Measurements from ENCODE around the gene MXRA7.

Gene MXRA7

DNA sequence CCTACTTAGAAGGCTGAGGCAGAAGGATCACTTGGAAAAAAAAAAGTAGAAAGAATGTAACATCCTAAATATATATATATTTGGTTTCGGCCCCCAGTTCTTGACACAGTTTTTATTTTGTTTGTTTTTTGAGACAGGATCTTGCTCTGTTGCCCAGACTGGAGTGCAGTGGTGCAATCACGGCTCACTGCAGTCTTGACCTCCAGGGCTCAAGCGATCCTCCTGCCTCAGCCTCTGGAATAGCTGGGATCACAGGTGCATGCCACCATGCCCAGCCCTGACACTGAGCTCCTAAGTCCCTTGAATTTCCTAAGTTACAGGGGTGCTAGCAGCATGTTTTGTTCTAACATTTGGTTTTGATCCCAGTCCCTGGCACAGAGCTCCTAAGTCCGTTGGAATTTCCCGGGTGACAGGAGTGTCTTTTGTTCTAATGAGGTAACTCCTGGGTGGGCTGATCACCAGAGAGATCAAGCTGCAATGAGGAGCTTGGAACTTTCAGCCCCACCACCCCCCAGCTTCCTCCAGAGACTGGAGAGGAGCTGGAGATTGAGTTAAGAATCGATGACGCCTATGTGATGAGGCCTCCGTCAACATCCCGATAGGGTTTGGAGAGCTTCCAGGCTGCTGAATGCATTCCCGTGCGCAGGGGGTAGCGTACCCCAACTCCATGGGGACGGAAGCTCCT, 20.0 kb downstream of the MXRA7 start:
- no peak for TF ChIP-seq FOXM1 (IDR thresholded peaks at IDR 0.05; ENCODE audit: borderline replicate concordance, low read depth)
- TF ChIP-seq RAD21 (IDR thresholded peaks at IDR 0.05; ENCODE audit: low read depth): no peak
- TF ChIP-seq TAF1 (IDR thresholded peaks at IDR 0.05; ENCODE audit: low read depth): no peak
- TF ChIP-seq CREB1 (IDR thresholded peaks at IDR 0.05; ENCODE audit: low read depth): no peak
- TF ChIP-seq, protein P1, sequence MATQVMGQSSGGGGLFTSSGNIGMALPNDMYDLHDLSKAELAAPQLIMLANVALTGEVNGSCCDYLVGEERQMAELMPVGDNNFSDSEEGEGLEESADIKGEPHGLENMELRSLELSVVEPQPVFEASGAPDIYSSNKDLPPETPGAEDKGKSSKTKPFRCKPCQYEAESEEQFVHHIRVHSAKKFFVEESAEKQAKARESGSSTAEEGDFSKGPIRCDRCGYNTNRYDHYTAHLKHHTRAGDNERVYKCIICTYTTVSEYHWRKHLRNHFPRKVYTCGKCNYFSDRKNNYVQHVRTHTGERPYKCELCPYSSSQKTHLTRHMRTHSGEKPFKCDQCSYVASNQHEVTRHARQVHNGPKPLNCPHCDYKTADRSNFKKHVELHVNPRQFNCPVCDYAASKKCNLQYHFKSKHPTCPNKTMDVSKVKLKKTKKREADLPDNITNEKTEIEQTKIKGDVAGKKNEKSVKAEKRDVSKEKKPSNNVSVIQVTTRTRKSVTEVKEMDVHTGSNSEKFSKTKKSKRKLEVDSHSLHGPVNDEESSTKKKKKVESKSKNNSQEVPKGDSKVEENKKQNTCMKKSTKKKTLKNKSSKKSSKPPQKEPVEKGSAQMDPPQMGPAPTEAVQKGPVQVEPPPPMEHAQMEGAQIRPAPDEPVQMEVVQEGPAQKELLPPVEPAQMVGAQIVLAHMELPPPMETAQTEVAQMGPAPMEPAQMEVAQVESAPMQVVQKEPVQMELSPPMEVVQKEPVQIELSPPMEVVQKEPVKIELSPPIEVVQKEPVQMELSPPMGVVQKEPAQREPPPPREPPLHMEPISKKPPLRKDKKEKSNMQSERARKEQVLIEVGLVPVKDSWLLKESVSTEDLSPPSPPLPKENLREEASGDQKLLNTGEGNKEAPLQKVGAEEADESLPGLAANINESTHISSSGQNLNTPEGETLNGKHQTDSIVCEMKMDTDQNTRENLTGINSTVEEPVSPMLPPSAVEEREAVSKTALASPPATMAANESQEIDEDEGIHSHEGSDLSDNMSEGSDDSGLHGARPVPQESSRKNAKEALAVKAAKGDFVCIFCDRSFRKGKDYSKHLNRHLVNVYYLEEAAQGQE (IDR thresholded peaks at IDR 0.05; ENCODE audit: low read depth): no peak
- no peak for TF ChIP-seq CEBPB (IDR thresholded peaks at IDR 0.05)
- no peak for TF ChIP-seq NFIC (IDR thresholded peaks at IDR 0.05)
- TF ChIP-seq EGR1 (IDR thresholded peaks at IDR 0.05): no peak

DNA sequence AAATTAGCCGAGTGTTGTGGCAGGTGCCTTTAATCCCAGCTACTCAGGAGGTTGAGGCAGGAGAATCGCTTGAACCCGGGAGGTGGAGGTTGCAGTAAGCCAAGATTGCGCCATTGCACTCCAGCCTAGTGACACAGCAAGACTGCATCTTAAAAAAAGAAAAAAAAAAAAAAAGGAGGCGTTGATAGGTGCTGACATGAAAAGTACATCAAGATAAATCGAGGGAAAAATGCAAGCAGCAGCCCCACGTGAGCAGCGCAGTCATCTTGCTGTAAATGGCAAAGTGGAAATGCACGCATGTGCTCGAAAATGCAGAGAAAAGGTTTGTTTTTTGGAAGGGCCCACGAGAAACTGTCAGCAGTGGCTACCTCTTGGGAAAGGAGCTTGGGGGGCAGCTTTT, 20.9 kb downstream of the MXRA7 start:
- no peak for TF ChIP-seq TAF1 (IDR thresholded peaks at IDR 0.05; ENCODE audit: low read depth)
- TF ChIP-seq EGR1 (IDR thresholded peaks at IDR 0.05): no peak
- TF ChIP-seq RAD21 (IDR thresholded peaks at IDR 0.05; ENCODE audit: low read depth): no peak
- no peak for TF ChIP-seq ZBTB7A (IDR thresholded peaks at IDR 0.05; ENCODE audit: low read depth)
- TF ChIP-seq YY1 (IDR thresholded peaks at IDR 0.05; ENCODE audit: low read depth): no peak
- no peak for TF ChIP-seq FOXM1 (IDR thresholded peaks at IDR 0.05; ENCODE audit: borderline replicate concordance, low read depth)
- no peak for TF ChIP-seq EP300 (IDR thresholded peaks at IDR 0.05; ENCODE audit: borderline replicate concordance)

DNA sequence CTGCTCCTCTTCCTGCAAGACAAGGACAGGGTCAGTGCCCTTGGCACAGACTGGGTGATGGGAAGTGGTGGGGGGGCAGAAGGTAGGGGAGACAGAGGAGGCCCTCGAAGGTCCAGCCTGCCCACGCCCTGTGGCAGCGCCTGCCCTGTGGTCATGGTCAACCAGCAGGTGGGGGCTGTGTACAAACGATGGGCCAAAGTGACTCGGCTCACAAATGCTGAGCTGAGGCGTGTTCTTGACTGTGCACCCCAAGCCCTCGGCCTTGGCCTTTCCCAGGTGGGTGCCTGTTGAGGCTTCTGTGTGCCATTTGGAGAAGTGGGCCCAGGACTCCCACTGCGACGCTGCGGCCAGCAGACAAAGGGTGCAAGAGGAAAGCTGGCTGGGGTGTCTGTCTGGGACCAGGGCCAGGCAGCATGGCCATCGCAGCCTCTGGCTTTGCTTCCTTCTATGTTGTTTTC, 22.6 kb downstream of the MXRA7 start:
- no peak for TF ChIP-seq CEBPB (IDR thresholded peaks at IDR 0.05)
- TF ChIP-seq, protein P1 (IDR thresholded peaks at IDR 0.05; ENCODE audit: low read depth): no peak
- TF ChIP-seq, protein P2, sequence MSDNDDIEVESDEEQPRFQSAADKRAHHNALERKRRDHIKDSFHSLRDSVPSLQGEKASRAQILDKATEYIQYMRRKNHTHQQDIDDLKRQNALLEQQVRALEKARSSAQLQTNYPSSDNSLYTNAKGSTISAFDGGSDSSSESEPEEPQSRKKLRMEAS (IDR thresholded peaks at IDR 0.05): no peak
- TF ChIP-seq RAD21 (IDR thresholded peaks at IDR 0.05; ENCODE audit: low read depth): no peak
- no peak for TF ChIP-seq TEAD4 (IDR thresholded peaks at IDR 0.05)
- TF ChIP-seq TAF1 (IDR thresholded peaks at IDR 0.05; ENCODE audit: low read depth): no peak
- TF ChIP-seq NFIC (IDR thresholded peaks at IDR 0.05): no peak
- TF ChIP-seq TCF12 (IDR thresholded peaks at IDR 0.05; ENCODE audit: low read depth): no peak
- no peak for TF ChIP-seq CREB1 (IDR thresholded peaks at IDR 0.05; ENCODE audit: low read depth)
- no peak for TF ChIP-seq FOXM1 (IDR thresholded peaks at IDR 0.05; ENCODE audit: borderline replicate concordance, low read depth)
- TF ChIP-seq, protein P3, sequence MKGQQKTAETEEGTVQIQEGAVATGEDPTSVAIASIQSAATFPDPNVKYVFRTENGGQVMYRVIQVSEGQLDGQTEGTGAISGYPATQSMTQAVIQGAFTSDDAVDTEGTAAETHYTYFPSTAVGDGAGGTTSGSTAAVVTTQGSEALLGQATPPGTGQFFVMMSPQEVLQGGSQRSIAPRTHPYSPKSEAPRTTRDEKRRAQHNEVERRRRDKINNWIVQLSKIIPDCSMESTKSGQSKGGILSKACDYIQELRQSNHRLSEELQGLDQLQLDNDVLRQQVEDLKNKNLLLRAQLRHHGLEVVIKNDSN (IDR thresholded peaks at IDR 0.05): no peak
- TF ChIP-seq EP300 (IDR thresholded peaks at IDR 0.05; ENCODE audit: borderline replicate concordance): no peak
- no peak for TF ChIP-seq YY1 (IDR thresholded peaks at IDR 0.05; ENCODE audit: low read depth)
- TF ChIP-seq ZBTB7A (IDR thresholded peaks at IDR 0.05; ENCODE audit: low read depth): no peak
- no peak for TF ChIP-seq EGR1 (IDR thresholded peaks at IDR 0.05)

DNA sequence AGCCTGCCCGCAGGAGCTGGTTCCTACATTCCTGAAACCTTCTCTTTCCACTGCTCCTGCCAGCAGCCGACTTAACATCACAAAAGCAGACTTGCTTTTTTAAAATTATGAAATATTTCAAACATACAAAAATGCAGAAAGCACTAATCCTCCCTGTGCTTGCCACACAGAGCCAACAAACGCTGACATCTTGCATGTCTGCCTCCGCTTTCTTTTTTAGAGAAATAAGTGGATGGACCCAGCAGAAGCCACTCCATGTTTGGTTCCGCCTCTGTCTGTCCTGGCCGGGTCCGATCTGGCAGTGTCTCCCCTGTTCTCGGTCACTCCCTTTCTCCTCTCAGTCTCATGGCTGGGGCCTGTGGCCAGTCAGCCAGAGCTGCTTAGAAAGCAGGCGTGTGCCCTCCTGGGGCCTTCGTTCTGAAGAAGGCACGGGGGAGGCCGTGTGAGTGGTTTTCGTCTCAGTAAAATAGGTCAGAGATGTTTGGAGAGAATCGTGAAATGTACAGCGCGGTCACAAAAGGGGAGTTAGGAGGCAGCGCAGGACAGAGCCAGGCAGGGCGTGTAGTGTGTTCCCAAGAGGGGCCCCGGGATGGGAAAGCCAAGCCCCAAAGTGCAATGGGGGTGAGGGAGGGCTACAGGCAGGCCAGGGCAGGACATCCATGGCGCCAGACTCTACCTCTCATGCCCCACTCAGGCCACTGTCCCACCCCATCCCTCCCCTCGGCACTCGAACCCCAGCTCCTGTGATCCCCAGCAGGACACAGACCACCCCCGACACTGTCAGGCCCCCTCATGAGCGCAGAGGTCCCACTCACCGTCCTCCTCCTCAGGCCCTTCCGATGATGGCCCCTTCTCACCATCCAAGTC, 23.2 kb downstream of the MXRA7 start:
- TF ChIP-seq TEAD4 (IDR thresholded peaks at IDR 0.05) (no peak), NFIC (IDR thresholded peaks at IDR 0.05) (no peak), EP300 (IDR thresholded peaks at IDR 0.05; ENCODE audit: borderline replicate concordance) (no peak), YY1 (IDR thresholded peaks at IDR 0.05; ENCODE audit: low read depth) (no peak)
- TF ChIP-seq, protein P1 (IDR thresholded peaks at IDR 0.05; ENCODE audit: low read depth): no peak

Measured in Ishikawa (cell line).